SIG-M5 treated with dmso at 0.1 percent for 504 hours (cell line): ENCODE measurements around the gene MOB3B.

Experiments used
- DNase-seq: peaks from one replicate; lab custom pipeline; 2025; ENCODE audit not compliant: unreplicated experiment; lab: John Stamatoyannopoulos, UW

The MOB3B gene

GRCh38 chr9:27344776-27345175 lies 184.8 kb downstream of the MOB3B start:
- DNase-seq, result no peak

GRCh38 chr9:27341545-27342294 lies 187.9 kb downstream of the MOB3B start:
- DNase-seq, result no peak

DNA sequence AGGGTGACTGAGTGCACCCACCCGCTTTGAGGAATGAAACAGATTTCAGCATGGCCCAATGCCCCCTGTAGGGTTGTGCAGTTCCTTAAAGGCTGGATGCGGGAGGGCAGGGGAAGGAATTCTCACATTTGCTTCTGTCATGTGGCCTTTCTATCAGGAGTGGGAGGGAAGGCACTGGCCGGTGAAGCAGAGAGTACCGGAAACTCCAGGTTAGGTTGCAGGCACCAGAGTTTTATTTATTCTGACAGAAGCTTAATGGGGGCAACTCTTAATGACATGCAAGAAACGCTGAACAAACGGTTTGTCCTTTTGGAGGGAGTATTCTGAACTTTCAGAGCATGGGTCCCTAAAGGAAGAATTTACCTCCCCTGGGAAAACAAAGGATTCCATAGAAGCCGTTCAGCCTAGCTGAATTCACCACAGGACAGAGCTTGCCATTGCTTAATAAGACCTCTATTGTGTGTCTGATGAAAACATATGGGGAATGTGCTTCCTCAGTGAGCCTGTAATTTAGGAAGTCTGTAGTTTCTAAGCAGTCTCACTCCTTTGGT lies 188.6 kb downstream of the MOB3B start:
- DNase-seq, result no peak

DNA sequence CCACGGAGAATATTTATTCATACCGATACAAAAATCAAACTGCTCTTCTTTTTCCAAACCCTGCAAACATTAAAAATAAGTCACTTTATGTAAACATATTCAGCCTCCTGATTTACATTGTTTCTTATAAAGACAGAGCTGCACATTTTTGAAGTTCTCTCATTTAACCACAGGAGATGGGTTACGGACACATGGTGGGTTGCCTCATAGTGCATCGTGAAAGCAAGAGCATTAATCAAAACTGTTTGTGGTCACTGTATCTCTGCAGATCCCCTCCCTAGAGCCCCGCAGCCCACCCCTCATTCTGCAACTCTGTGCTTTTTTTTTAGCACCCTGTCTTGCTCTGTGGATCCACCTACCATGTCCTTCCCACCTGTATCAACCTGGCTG lies 189.3 kb downstream of the MOB3B start:
- DNase-seq, result no peak

- DNase-seq, result no peak
Measured at GRCh38 chr9:27339661-27340284, 189.8 kb downstream of the MOB3B start.

GRCh38 chr9:27338527-27338903 lies 191.1 kb downstream of the MOB3B start:
- DNase-seq, result no peak

DNA sequence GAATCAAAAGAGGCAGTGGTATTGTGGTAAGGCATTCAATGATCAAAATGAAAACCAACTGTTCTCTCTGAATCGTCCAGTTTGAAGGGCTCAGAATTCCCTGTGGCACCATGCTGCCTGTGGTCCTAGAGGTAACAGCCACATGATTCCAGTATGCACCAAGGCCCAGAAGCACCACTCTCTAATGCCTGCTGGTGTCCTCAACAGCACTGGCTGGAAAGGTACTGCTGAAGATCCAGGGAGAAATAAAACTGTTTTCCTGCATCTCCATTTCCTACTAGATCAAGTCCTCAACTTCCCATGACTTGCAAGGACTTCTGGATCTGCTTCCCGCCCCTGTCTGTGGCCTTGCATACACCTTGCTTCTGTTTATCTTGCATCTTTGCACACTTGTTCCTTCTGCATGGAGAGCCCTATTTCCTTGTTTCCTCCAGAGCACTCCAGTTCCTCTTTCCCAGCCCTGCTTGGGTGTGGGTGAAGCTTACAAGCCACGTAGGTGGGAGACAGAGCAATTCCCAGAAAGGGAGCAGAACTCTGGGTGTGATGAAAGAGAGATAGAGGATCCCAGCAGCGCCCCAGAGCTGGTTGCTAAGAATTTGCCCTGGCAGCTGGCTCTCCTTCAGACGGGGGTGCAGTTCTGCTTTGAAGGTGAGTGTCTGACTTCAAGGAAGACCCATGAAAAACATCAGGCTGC lies 191.6 kb downstream of the MOB3B start:
- no peak for DNase-seq

DNA sequence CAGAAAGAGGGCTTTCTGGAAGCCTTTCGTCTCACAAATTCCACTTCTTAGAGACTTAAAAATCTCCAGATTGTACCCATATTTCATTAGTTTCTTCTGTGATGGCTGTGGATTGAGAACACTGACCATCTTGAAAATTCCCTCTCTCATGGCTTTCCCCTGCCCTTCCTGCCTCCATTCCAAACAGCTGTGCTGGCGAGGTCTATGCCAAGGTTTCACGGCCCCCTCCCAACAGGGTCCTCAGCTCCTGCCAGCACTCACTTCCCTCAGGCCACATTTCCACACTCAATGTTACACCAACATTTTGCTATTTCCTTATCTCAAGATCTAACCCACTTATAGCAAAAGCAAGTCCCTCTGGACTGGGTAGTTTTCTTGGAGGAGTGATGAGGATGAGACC lies 192.4 kb downstream of the MOB3B start:
- no peak for DNase-seq

- no peak for DNase-seq
Measured at GRCh38 chr9:27336829-27337228, 192.8 kb downstream of the MOB3B start.

DNA sequence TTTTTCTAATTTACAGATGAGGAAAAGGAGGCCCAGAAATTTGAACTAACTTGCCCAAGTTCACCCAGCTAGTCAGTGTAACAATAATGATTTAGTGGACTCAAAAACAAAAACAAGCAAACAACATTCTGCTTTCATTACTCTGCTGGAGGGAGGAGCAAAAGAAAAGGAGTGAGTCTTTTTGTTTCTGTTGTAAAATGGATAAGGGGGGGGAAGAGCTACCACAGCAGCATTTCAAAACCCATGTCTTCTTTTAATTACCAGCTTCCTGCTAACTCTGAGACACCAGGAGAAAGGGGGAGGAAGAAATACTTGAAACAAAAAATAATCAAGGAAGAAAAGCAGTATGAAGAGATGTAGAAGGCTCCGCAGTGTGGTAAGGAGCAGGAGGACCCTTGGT lies 193.5 kb downstream of the MOB3B start:
- DNase-seq, result no peak

- no peak for DNase-seq
Measured at GRCh38 chr9:27335075-27335474, 194.5 kb downstream of the MOB3B start.

- DNase-seq, result peak; percentile 62
Measured at GRCh38 chr9:27333241-27334052, 196.2 kb downstream of the MOB3B start.

GRCh38 chr9:27331393-27331792 lies 198.2 kb downstream of the MOB3B start:
- no peak for DNase-seq

DNA sequence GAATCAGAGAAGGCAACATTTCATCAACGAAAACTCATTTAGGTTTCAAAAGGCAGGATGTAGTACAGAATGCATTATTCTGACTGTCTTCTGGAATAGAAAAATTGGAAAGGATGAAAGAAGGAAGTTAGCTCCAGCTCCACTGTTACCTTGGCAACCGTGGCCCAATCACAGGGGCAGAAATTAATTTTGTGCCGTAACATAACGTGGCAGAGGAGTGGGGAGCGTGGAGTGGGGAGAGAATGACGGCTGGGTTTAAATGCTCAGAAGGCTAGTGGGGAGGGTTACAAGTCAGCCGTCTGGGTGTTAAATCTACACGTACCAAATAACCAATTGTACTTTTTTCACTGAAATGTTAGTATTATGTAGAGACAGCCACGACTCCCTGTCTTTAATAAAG lies 200.3 kb downstream of the MOB3B start:
- no peak for DNase-seq

- DNase-seq, result no peak
Measured at GRCh38 chr9:27328483-27328882, 201.1 kb downstream of the MOB3B start.

DNA sequence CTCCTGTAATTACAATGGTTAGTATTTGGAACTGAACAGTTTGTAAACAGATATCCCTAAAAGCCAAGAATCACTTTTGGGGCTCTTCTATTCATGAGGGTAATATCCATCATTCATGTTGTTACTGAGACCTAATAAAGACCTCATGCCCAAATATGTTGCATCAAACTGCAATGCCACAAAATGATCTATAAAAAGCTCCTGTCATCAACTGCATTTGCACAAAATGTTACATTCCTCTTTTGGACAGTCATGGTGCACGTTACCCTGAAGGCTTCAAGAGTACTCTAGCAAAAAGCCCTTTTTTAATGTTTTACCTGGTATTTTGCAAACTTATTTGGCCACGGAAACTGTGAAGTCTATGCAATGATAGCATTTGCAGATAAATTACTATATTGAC lies 218.4 kb downstream of the MOB3B start:
- no peak for DNase-seq

DNA sequence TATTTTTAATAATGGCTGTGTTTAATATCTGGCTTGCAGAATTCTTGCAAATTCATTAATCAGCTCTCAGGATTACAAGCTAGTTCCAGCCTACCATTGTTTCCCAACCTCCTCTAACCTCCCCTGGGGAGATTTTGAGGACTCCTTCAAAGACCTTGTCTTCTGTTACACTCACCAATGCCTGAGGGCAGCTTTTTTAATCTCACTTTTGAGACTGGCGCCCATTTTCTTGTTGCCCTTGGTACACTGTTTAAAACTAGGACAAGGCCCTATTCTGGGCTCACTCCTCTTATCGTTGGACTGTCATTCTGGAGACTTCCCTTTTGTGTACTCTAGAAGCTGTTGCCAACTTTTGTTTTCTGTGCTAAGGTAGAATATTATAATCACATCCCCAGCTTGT lies 219.0 kb downstream of the MOB3B start:
- no peak for DNase-seq

GRCh38 chr9:27308691-27309390 lies 220.8 kb downstream of the MOB3B start:
- no peak for DNase-seq

DNA sequence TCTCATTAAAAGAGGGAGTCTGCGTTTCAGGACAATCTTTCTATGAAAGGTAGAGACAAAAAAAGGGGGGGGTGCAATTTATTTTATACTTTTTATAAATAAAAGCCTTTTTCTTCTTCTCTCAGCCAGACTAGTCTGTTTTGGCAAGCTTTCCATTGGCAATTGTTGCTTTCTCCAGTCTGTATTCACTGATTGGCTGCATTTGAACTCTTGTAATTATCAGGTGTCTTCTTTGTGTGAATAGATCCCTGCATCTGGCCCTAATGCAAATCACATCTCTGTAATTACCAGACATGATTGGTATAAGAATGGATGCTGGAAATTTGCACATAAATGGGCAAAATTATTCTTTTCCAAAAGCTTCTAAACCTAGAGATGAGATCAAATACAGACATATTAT lies 225.1 kb downstream of the MOB3B start:
- DNase-seq, result no peak

DNA sequence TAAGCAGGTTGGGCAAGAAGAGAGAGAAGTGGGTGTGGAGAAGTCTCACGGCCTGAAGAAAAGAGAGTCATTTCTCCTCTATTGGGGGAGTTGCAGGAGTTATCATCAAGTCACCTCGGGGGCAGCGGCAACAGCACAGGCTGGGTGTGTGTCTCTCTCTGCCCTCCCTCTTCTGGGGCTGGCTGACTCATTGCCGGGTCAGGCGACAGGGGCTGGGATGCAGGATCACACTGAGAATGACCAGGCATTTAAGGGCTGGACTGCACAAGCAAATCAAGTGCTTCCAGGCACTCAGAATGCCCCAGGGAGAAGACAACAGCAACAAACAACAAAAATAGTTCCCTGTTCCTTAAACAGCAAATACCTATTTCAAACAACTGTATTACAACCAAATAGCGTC lies 226.4 kb downstream of the MOB3B start:
- DNase-seq, result no peak

GRCh38 chr9:27297050-27297449 lies 232.6 kb downstream of the MOB3B start, which contains the start of gene EQTN:
Gene EQTN, minus strand, starts transcription at chr9:27297150. Its CDS starts 95 bp downstream, at chr9:27297055.
- no peak for DNase-seq
